HuH-7.5 (cell line): Measurements from ENCODE around the gene ALDH8A1.

Experiments used
- DNase-seq: peaks from one replicate; pipeline ENCODE4 v3.0.0; 2011; ENCODE audit warnings: low spot score

ALDH8A1 gene

GRCh38 chr6:134870677-134871498, 79.0 kb downstream of the ALDH8A1 start:
- no peak for DNase-seq

- no peak for DNase-seq
Observed at GRCh38 chr6:134868812-134869211, 81.1 kb downstream of the ALDH8A1 start.
